GM21619 (cell line): ENCODE measurements around the gene PUSL1.

Source experiments
- ATAC-seq: cut with Tn5 transposase; IDR thresholded peaks from one replicate; pipeline ENCODE4 v1.9.1; 2021; ENCODE audit not compliant: unreplicated experiment

The PUSL1 gene

GRCh38 chr1:1349256-1350012, 41.0 kb downstream of the PUSL1 start, which contains the start of gene DVL1:
TSS of gene DVL1 (minus strand) at chr1:1349418. CDS start at chr1:1349065, 353 bp downstream.
- peak; percentile 36 for ATAC-seq

- no peak for ATAC-seq
Measured at GRCh38 chr1:1351511-1352427, 43.4 kb downstream of the PUSL1 start.

GRCh38 chr1:1352786-1353388, 44.5 kb downstream of the PUSL1 start:
- no peak for ATAC-seq

- ATAC-seq: no peak
Measured at GRCh38 chr1:1353389-1354151, 45.2 kb downstream of the PUSL1 start.

- ATAC-seq: no peak
Measured at GRCh38 chr1:1354271-1355247, 46.2 kb downstream of the PUSL1 start.

- ATAC-seq: no peak
Measured at GRCh38 chr1:1355416-1355815, 47.0 kb downstream of the PUSL1 start.

DNA sequence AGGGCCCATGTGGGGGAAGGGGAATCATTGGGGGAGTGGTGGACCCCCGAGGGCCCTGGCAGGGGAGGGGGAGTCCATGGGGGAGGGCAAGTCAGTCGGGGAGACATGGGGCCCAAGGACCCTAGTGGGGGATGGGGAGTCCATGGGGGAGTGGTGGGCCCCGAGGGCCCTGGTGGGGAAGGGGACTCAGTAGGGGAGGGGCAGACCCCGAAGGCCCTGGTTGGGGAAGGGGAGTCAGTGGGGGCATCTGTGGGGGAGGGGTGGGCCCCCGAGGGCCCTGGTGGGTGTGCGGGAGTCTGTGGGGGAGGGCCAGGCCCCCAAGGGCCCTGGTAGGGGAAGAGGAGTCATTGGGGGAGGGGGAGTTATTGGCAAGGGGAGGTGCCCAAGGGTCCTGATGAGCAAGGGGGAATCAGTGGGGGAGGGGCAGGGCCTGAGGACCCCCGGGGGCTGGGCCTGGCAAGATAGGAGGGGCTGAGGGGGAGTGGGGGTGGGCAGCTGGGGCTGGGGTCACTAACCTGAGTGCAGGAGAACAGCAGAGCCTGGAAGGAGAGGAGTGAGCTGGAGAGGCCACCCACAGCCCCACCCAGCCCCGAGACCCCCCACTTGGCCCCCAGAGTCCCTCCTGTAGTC, 47.9 kb downstream of the PUSL1 start:
- no peak for ATAC-seq

GRCh38 chr1:1356796-1357401, 48.5 kb downstream of the PUSL1 start:
- ATAC-seq: no peak

- no peak for ATAC-seq
Measured at GRCh38 chr1:1357871-1358432, 49.6 kb downstream of the PUSL1 start.

DNA sequence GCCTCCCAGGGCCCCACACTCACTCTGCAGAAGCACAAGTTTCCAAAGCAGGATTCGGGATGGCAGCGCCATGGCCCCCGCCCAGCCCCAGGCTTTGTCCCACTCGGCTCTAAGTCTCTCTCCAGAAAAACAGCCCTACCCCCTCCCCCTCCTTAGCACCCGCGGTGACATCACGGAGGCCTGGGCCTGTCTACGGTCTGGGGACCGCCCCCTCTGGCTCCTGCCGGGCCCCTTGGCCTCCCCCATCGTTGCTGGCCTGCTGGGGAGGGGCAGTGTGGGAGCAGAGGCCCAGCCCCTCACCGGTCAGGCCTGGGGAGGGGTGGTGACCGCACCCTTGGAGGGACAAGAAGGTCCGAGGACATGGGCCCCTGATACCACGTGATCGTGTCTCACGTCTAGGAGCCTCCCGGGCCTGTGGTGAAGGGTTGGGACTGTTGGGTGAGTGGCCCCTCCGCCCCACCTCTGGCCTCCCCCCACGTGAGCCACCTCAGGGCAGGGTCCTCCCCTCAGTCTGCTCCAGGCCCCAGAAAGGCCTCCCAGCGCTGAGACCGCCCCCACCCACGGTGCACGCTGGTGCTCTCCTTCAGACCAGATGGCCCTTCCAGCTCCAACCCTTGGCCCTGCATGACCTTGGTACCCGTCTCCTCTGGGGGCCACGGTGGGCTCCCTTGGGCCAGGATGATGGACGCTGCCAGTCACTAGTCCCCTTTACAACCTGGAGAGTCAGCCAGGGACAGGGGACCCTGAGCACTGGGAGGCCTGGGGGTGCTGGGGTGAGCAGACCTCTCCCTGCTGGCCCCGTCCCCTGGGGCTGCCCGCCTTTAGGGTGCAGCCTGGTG, 50.3 kb downstream of the PUSL1 start, which contains the start of gene MXRA8:
MXRA8 (minus strand) TSS at position 123 of the 839 bp plus-strand sequence; CDS start at position 72, 51 bp downstream.
- no peak for ATAC-seq

GRCh38 chr1:1359308-1359663, 50.9 kb downstream of the PUSL1 start:
- ATAC-seq: no peak

- no peak for ATAC-seq
Measured at GRCh38 chr1:1359664-1360468, 51.5 kb downstream of the PUSL1 start.

DNA sequence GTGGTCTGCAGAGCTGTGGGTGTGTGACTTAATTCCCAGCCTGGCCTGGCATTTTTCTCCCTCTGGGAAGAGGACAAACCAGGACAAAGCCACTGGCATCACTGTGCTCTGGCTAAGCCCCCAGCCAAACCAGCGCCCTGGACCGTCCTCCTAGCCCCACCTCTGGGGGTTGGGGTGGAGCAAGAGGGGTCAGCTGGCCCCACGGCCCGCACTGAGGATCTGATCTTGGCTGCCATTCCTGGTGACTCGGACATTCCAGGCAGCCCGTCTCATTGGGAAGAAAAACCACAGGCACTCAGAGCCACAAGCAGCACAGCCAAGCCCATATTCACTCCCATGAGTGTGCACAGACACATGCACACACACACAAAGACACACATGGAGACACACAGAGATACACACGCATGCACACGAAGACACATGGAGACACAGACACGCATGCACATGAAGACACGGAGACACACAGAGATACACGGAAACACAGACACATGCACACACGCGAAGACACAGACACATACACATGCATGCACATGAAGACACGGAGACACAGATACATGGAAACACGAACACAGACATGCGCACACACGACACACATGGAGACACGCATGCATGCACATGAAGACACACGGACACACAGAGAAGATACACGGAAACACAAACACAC, 52.2 kb downstream of the PUSL1 start:
- ATAC-seq: no peak
